DMS53 treated with DMSO at 0.1 percent for 48 hours (cell line): Measurements from ENCODE around the gene RYR2.
"Not testable (repeated sequence)": the region's sequence is repeated elsewhere in the genome, so short reads cannot be mapped to it uniquely, and the experiment has no call there.

Experiments used
- DNase-seq: peaks from one replicate; lab custom pipeline; 2025; ENCODE audit not compliant: unreplicated experiment; lab: John Stamatoyannopoulos, UW

RYR2 gene

DNA sequence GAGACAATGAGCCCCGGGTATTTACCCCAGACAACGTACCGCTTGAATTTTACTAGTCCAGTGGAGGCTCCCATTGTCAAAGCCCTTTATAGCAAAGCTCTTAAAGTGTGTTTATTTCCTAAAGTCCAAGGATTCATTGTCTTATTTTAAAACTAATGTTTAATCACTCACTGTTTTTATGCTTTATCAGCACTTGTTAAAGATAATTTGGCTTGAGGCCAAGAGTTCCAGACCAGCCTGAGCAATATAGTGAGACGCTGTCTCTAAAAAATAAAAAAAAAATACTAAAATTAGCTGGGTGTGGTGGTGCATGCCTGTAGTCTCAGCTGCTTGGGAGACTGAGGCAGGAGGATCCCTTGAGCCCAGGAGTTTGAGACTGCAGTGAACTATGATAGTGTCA lies 202.8 kb downstream of the RYR2 start:
- no peak for DNase-seq

GRCh38 chr1:237247442-237247841 lies 205.5 kb downstream of the RYR2 start:
- DNase-seq: no peak

DNA sequence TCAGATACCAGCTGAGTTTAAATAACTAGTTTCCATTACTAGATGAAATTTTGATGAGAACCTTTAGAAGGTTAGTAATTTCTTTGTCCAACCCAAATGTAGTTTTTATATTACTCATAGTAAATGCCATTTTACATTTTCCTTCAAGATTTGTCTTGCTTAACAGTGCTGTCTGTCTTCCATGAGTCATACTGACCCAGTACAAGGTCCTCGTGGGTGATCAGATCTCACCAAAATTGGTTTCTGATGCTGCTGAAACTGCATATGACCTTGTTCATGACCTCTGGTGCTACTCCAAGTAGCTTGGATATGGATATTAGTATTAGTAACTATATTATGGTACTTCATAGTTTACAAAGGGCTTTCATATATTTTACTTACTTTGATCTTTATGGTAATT lies 207.1 kb downstream of the RYR2 start:
- no peak for DNase-seq

DNA sequence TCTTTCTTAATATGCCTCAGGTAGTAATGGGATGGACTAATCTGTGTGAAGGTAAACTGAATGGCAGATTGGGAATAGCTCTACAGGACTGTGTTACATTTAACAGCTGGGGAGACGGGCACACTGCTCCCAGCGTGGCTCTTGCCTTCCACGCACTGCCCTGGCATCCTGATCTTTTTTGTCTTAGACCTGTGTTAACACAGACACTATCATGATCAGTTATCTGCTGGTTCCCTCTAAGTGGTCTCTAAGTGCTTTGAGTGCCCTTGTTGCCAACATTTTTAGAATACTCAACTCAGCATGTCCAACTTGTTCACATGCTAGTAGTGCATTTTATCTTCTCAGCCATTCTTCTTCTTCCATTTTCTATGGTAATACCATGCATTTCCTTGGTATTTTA lies 208.1 kb downstream of the RYR2 start:
- DNase-seq: no peak

- no peak for DNase-seq
These were observed 213.1 kb downstream of the RYR2 start for GRCh38 chr1:237255071-237255470.

GRCh38 chr1:237258871-237259270 lies 216.9 kb downstream of the RYR2 start:
- DNase-seq: no peak

GRCh38 chr1:237261198-237261597 lies 219.2 kb downstream of the RYR2 start:
- DNase-seq: no peak

DNA sequence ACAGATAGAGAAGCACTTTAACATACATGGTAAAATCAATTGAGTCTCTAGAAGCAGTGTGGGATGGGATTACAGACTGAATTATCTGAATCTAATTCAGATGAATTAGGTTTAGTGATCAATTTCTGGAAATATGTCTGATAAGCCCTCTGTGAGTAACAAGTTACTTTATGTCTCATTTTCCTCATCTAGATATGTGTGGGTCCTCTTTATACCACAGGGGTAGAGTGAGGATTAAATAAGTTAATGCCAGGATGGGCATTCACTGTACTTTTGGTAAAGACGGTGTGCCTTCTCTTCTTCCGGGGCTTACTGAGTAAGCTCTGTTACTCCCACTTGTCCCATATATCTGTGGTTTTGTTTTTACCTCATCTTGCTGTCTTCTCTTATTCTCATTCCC lies 225.8 kb downstream of the RYR2 start:
- DNase-seq: no peak

- no peak for DNase-seq
These were observed 228.0 kb downstream of the RYR2 start for GRCh38 chr1:237269938-237270337.

- no peak for DNase-seq
These were observed 228.4 kb downstream of the RYR2 start for GRCh38 chr1:237270353-237270752.

DNA sequence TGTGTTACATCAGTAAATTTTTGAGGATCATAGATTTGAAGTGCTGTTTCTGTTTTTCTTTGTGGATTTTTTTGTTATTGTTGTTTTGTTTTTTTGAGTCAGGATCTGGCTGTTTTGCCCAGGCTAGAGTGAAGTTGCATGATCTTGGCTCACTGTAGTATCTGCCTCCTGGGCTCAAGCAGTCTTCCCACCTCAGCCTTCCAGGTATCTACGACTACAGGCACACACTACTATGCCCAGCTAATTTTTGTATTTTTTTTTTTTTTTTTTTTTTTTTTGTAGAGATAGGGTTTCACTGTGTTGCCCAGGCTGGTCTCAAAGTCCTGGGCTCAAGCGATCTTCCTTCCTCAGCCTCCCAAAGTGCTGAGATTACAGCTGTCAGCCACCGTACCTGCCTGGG lies 236.0 kb downstream of the RYR2 start:
- DNase-seq: not testable (repeated sequence)

DNA sequence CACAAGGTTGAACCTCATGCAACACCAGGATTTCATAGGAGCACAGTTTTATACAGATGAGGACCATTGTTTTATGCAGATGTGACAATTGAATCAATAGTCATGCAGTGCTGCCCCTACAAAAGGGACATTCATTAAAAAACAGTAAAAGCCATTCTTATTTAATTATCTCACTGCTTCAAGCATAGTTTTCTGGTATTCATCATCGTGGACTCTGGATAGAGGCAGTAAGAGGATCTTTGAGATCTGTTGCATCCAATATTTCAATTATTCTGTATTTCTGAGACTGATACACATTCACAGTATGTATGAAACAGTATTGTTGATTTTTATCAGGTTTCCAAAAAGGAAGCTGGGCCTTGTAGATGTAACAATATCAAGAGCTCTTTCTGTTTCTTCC lies 237.6 kb downstream of the RYR2 start:
- no peak for DNase-seq

GRCh38 chr1:237281481-237281880 lies 239.5 kb downstream of the RYR2 start:
- no peak for DNase-seq

- no peak for DNase-seq
These were observed 240.3 kb downstream of the RYR2 start for GRCh38 chr1:237282208-237282783.

DNA sequence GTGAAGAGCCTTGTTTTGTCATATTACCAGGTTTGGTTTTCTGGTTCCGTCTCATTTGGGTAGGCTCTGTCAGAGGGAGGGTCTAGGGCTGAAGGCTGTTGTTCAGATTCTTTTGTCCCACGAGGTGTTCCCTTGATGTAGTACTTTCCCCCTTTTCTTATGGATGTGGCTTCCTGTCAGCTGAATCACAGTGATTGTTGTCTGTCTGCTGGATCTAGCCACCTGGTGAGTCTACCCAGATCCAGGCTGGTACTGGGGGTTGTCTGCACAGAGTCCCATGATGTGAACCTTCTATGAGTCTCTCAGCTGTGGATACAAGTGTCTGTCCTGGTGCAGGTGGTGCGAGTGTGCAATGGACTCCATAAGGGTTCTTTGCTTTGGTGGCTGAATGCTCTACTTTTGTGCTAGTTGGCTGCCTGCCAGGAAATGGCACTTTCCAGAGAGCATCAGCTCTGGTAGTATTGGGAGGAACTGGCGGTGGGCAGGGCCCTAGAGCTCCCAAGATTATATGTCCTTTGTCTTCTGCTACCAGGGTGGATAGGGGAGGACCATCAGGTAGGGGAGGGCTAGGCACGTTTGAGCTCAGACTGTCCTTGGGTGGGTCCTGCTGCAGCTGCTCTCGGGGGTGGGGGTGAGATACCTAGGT lies 246.0 kb downstream of the RYR2 start:
- peak; percentile 81 for DNase-seq

- no peak for DNase-seq
These were observed 251.8 kb downstream of the RYR2 start for GRCh38 chr1:237293804-237294203.

- no peak for DNase-seq
These were observed 254.9 kb downstream of the RYR2 start for GRCh38 chr1:237296861-237297260.

DNA sequence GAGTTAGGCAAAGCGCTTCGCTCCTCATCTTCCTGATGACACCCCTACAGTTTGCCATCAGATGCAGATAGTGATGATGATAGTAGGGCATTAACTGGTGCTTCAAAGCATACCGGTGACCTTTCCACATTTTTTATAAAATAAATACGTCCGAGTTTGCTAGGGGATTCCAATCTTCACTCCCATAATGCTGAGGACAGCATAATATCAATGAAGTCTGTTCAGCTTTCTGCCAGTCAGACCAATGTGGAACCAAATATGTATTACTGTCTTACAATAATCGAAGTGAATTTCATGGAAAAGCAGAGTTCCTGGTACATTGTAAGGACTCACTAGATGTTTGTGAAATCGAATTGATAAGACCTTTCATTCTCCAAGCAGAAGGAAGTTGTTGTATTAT lies 258.7 kb downstream of the RYR2 start:
- DNase-seq: no peak

DNA sequence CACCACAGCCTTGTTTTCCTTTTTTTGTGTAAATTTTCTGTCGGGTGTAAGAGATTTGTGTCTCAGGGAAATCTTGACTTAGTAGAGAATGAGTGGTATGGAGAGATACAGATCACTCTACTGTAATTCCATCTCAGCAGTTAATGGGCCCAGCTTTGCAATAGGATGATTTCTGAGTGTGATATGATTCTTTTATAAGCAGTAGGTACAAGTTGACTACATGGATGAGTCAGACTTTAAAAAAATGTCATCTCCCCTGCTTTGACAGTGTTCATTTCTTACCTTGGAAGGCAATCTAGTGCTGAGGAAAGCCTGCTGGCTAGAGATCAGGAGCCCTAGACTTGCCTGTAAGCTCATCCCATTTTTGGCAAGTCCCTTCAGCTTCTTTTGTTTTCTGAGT lies 261.9 kb downstream of the RYR2 start:
- DNase-seq: no peak

GRCh38 chr1:237306726-237307125 lies 264.7 kb downstream of the RYR2 start:
- DNase-seq: no peak

DNA sequence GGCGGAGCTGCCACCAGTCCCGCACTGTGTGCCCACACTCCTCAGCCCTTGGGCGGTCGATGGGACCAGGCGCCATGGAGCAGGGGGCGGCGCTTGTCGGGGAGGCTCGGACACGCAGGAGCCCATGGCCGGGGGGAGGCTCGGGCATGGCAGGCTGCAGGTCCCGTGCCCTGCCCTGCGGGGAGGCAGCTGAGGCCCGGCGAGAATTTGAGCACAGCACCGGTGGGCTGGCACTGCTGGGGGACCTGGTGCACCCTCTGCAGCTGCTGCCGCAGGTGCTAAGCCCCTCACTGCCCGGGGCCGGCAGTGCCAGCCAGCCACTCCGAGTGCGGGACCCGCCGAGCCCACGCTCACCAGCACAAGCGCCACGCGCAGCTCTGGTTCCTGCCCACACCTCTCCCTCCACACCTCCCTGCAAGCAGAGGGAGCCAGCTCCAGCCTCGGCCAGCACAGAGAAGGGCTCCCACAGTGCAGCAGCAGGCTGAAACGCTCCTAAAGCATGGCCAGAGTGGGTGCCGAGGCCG lies 267.7 kb downstream of the RYR2 start:
- DNase-seq: no peak

- DNase-seq: no peak
These were observed 274.4 kb downstream of the RYR2 start for GRCh38 chr1:237316352-237316751.

DNA sequence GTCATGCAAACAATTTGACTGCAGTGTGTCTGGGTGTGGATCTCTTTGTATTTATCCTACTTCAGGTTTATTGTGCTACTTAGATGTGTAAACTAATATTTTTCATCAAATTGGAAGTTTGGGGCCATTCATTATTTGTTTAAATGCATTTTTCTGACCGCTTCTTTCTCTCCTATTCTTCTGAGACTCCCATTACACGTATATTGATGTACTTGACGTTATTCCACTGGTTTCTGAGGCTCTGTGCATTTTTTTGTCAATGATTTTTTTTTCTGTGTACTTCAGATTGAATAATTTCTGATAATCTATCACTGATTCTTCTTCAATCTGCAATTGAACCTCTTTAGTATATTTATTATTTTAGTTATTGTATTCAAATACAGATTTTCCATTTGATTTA lies 276.8 kb downstream of the RYR2 start:
- DNase-seq: no peak
